ENCODE results near the gene ADGRB3. TPM values are rescaled to one million over a fixed set of nuclear protein-coding genes. Genes with fewer than 3 reads are reported as not detected.

ADGRB3 gene
- total RNA-seq, 1 experiment from 2014 or later, result not detected

DNA sequence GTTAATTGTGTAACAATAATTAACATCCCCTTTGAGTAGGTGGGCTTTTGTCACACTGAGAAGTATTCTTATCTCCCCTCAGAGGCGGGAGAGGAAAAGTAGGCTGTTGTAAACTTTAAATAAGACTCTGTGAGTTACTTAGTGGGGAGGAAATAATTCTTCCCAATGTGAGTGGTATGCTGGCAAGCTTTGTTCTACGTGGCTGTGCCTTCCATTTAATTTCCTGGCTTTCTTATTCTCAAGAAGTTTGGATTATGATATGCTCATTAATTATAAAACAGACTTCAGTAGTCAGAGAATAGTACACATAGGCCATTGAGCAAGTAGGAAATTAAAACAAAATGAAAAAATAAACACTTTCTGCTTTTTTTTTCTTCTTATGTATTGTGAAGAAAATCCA, 19.1 kb downstream of the ADGRB3 start:
- no peak for DNase-seq (ENCODE audit: unreplicated experiment)
- no peaks in the 10 kb centered on the region for H3K4me1 Mint-ChIP-seq (ENCODE audit: insufficient read depth, unreplicated experiment)
- peaks cover 94% of the 10 kb centered on the region for H3K27me3 Mint-ChIP-seq (ENCODE audit: insufficient read depth, unreplicated experiment)
- no peak overlapping the region for H3K27ac Mint-ChIP-seq (ENCODE audit: low read depth, unreplicated experiment)
- H3K4me3 Mint-ChIP-seq (ENCODE audit: unreplicated experiment), result no peak overlapping the region
- no peaks in the 10 kb centered on the region for H3K36me3 Mint-ChIP-seq (ENCODE audit: insufficient read depth, unreplicated experiment)
- no TSS peak for BruUV-seq (replicated peaks)
- CTCF ChIA-PET, result no interaction called here
- POLR2A ChIA-PET, result no interaction called here
- TF ChIP-seq, protein P1, sequence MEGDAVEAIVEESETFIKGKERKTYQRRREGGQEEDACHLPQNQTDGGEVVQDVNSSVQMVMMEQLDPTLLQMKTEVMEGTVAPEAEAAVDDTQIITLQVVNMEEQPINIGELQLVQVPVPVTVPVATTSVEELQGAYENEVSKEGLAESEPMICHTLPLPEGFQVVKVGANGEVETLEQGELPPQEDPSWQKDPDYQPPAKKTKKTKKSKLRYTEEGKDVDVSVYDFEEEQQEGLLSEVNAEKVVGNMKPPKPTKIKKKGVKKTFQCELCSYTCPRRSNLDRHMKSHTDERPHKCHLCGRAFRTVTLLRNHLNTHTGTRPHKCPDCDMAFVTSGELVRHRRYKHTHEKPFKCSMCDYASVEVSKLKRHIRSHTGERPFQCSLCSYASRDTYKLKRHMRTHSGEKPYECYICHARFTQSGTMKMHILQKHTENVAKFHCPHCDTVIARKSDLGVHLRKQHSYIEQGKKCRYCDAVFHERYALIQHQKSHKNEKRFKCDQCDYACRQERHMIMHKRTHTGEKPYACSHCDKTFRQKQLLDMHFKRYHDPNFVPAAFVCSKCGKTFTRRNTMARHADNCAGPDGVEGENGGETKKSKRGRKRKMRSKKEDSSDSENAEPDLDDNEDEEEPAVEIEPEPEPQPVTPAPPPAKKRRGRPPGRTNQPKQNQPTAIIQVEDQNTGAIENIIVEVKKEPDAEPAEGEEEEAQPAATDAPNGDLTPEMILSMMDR (IDR thresholded peaks at IDR 0.05; ENCODE audit: unreplicated experiment), result no peak
- intact Hi-C loops (cut with micrococcal nuclease), result no loop called here
- no peaks in the 10 kb centered on the region for H3K9me3 Mint-ChIP-seq (ENCODE audit: unreplicated experiment)

- TF ChIP-seq, protein P1 (IDR thresholded peaks at IDR 0.05; ENCODE audit: unreplicated experiment), result no peak
- Mint-ChIP-seq H3K27me3 (ENCODE audit: insufficient read depth, unreplicated experiment) (peaks cover 85% of the 10 kb centered on the region), H3K9me3 (ENCODE audit: unreplicated experiment) (no peaks in the 10 kb centered on the region), H3K4me1 (ENCODE audit: insufficient read depth, unreplicated experiment) (no peaks in the 10 kb centered on the region), H3K27ac (ENCODE audit: low read depth, unreplicated experiment) (no peak overlapping the region), H3K4me3 (ENCODE audit: unreplicated experiment) (no peak overlapping the region), H3K36me3 (ENCODE audit: insufficient read depth, unreplicated experiment) (no peaks in the 10 kb centered on the region)
- no peak for DNase-seq (ENCODE audit: unreplicated experiment)
- ChIA-PET POLR2A (no interaction called here), CTCF (no interaction called here)
- intact Hi-C loops (cut with micrococcal nuclease), result no loop called here
- BruUV-seq (replicated peaks), result no TSS peak
Observed at GRCh38 chr6:68655028-68655427, 19.9 kb downstream of the ADGRB3 start.

GRCh38 chr6:68657374-68658139, 22.5 kb downstream of the ADGRB3 start:
- Mint-ChIP-seq H3K9me3 (ENCODE audit: unreplicated experiment) (no peaks in the 10 kb centered on the region), H3K4me3 (ENCODE audit: unreplicated experiment) (no peak overlapping the region), H3K27ac (ENCODE audit: low read depth, unreplicated experiment) (no peak overlapping the region), H3K27me3 (ENCODE audit: insufficient read depth, unreplicated experiment) (peaks cover 75% of the 10 kb centered on the region), H3K4me1 (ENCODE audit: insufficient read depth, unreplicated experiment) (no peaks in the 10 kb centered on the region), H3K36me3 (ENCODE audit: insufficient read depth, unreplicated experiment) (no peaks in the 10 kb centered on the region)
- CTCF ChIA-PET, result interaction anchor here (0.6 kb wide), 1 partner anchor 20 kb away, joined by 3 read pairs; no protein-coding TSS in a partner anchor
- no peak for DNase-seq (ENCODE audit: unreplicated experiment)
- BruUV-seq (replicated peaks), result no TSS peak
- POLR2A ChIA-PET, result interaction anchor here (0.5 to 0.6 kb wide), 2 partner anchors 28 to 401 kb away, joined by 3 to 4 read pairs; no protein-coding TSS in a partner anchor
- intact Hi-C loops (cut with micrococcal nuclease), result no loop called here
- TF ChIP-seq, protein P1 (IDR thresholded peaks at IDR 0.05; ENCODE audit: unreplicated experiment), result no peak

- Mint-ChIP-seq H3K27me3 (ENCODE audit: insufficient read depth, unreplicated experiment) (peaks cover 67% of the 10 kb centered on the region), H3K4me3 (ENCODE audit: unreplicated experiment) (no peak overlapping the region), H3K36me3 (ENCODE audit: insufficient read depth, unreplicated experiment) (no peaks in the 10 kb centered on the region), H3K9me3 (ENCODE audit: unreplicated experiment) (no peaks in the 10 kb centered on the region), H3K27ac (ENCODE audit: low read depth, unreplicated experiment) (no peak overlapping the region), H3K4me1 (ENCODE audit: insufficient read depth, unreplicated experiment) (no peaks in the 10 kb centered on the region)
- CTCF ChIA-PET, result no interaction called here
- TF ChIP-seq, protein P1 (IDR thresholded peaks at IDR 0.05; ENCODE audit: unreplicated experiment), result no peak
- intact Hi-C loops (cut with micrococcal nuclease), result no loop called here
- DNase-seq (ENCODE audit: unreplicated experiment), result no peak
- POLR2A ChIA-PET, result interaction anchor here (0.6 kb wide), 1 partner anchor 27 kb away, joined by 3 read pairs; no protein-coding TSS in a partner anchor
- BruUV-seq (replicated peaks), result no TSS peak
Observed at GRCh38 chr6:68658338-68658737, 23.3 kb downstream of the ADGRB3 start.
